HTR-8/SVneo (cell line): ENCODE measurements around the gene CATSPER1.
"Not testable (repeated sequence)": the region's sequence is repeated elsewhere in the genome, so short reads cannot be mapped to it uniquely, and the experiment has no call there.

Experiments used
- DNase-seq: peaks from one replicate; pipeline ENCODE4 v3.0.0; 2011; ENCODE audit warnings: low spot score, mixed read lengths; ENCODE audit not compliant: insufficient read length
- FAIRE-seq: peaks from 2 replicates; lab custom pipeline; 2011; peaks lifted over from hg19 to GRCh38; lab: Jason Lieb, UNC

Gene CATSPER1

DNA sequence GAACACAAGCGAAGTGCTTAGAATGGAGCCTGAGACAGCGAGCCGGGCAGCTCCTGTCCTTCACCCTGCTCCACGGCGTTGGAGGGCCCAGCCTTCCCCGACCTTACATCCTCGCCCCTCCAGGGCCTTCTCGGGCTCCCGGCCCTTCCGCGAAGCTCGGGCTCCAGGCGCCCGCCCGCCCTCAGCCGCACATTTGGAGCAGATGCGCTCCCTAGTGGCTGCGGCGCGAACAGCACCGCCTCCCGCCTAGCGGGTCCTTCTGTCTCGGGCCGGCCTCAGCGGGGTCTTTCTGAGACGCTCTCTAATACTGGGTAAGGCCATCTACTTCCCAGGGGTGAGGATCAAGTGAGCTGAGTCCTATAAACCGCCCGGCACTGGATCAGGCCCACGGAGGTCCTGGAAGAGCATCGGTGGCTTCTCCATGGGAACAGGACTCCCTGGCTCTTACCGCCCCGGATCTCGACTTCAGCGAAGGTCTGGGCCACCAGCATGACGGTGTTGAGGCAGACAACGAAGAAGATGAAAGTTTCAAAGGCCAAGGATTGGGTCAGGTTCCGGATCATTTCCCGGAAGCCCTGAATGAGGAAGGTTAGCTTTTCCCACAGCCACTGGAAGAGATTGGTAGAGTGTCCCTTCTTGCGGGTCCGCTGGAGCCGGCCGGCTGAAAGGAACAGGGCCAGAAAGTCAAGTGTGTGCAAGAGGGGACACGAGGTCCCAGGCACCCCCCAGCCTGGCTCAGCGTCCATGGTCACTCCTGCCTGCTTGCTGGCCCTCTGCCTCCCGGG, 3.7 kb downstream of the CATSPER1 start:
- DNase-seq (peak; percentile 94), FAIRE-seq (peak; percentile 97)

DNA sequence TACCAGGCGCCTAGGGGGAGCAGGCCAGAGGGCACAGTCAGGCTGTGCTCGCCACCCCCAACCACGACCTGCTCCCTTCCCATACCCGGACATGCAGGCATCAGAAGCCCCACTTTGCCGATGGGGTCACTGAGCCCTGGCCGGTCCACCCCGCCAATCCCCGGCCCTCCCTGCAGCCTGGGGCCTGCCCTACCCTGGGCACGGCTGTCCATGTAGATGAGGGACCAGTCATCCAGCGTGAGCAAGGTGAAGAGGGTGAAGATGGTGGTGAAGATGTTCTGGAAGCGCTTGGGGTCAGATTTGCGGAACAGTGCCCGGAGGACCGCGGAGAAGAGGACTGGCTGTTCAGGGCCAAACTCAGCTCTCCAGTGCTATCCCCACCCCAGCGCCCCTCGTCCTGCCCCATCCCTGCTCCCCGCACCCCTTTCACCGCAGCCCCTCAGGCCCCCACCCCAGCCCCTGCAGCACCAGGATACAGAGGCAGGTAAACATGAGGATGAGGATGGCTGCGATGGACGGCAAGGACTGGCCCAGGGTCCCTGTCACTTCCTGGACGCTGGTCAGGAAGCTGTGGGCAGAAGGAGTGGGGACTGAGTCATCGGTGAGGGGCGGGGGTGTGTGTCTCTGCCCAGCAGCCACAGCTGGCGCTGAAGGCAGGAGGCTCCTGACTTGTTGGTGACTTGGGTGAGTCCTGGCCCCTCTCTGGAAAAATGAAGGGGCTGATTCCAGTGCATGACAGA, 5.5 kb downstream of the CATSPER1 start:
- peak; percentile 99 for FAIRE-seq
- DNase-seq: peak; percentile 94

DNA sequence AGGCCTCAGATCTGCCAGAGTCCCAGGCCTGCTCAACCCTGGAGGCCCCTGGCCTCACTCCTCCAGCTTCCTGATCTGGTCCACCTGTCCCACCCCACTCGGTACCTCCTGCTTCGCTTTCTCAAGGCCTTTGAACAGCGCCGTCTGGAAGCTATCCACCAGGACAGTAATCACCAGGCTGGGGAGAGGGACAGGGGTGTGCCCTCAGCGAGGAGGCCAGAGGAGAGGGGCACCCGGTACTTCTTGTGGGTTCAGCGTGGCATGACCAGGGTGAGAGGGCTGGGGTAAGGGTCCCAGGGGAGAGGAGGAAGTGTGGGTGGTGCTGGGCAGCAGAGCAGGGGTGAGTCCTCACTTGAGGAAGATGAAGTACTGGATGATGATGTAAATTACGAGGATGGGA, 6.1 kb downstream of the CATSPER1 start:
- FAIRE-seq (no peak), DNase-seq (no peak)

DNA sequence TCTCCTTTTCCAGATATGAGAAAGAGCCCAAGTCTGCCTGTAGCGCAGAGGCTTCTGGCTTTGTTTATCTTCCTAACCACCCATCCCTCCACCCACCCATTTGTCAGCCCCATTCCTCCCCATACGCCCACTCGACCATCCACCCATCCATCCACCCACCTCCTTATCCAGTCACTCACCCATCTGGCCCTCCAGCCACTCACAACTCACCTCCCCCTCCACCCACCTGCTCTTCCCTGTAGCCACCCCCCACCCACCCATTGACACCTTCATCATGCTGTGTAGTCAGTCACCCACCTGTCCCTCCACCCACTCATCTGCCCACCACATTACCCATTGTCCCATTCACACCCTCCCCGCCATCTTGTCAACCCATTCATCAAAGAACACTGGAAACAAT, 9.0 kb downstream of the CATSPER1 start:
- peak; percentile 79 for FAIRE-seq
- no peak for DNase-seq

DNA sequence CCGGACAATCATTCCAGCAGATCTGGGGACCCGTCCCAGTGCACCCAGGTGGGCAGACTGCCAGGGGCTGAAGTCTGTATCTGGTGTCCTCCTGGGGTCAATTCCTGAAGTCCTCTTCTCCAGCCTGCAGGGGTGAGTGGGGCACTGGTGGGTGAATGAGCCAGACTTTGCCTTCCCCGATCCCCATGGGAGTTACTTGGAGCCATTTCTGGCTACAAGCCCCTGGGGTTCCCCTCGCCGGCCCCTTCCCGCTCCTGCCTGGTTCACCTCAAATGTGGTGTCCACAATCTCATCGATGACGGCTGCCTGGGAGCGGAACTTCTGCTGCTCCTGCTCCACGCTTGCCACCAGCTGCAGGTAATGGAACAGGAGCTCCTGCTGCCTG, 9.5 kb downstream of the CATSPER1 start:
- no peak for FAIRE-seq

DNA sequence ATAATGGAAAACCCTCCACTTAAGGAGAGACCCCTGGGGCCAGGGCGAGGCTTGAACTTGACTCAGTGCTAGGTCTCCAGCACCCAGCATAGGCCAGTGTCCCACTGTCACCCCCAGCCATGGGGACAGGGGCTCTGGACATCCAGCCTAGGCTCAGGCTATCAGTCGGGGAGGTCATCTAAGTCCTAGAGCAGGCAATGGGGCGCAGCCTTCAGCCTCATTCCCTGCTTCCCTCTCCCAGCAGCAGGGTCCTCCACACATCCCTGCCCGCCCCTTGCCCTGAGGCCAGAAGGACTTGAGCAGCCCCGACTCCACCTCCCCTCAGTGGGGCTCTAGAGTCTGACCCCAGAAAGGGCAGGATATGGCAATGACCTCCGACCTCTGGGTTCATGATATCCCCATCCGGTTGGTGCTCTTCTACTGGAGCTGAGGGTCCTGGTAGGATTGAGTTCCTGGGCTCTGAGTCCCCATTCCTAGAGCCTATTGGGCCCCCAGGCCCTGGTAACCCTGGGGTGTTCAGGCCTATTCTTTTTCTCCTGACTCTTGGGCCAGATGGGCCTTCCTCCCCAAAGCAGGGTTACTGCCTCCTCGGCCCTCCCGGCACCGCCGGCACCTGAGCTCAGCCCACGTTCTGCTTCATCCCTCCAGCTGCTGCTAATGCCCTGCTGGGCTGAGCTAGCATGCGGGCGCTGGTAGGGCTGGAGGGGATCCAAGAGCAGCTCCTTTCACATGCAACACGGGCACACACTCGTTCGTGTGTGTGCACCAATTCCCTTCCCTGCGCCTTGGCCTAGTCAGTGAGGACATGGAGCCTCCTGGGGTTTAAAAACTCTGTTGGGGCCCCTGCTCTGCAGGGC, 10.1 kb downstream of the CATSPER1 start:
- FAIRE-seq (peak; percentile 38), DNase-seq (no peak)

More for the DNA sequence above, 9.5 kb downstream of the CATSPER1 start:
- no peak for DNase-seq

DNA sequence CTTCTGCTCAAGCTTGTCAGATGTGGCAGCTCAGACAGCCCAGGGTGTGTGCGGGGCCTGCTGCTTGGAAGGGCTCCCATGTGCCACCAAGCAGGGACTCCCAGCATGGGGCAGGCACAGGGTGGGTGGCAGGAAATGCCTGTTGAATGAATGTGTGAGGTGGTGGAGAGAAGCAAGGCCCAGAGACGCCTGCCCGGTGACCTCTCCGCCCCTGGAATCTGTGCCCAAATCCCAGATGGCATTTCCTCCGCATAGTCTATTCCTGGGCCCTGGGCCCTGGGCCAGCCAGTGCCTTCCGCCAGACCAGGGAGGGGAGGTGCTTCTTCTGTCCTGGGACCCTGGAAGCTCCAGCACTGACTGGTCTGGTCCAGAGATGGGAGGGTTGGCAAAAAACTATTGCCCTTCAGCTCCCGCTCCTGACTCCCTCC, 10.8 kb downstream of the CATSPER1 start:
- FAIRE-seq (peak; percentile 99), DNase-seq (peak; percentile 83)

DNA sequence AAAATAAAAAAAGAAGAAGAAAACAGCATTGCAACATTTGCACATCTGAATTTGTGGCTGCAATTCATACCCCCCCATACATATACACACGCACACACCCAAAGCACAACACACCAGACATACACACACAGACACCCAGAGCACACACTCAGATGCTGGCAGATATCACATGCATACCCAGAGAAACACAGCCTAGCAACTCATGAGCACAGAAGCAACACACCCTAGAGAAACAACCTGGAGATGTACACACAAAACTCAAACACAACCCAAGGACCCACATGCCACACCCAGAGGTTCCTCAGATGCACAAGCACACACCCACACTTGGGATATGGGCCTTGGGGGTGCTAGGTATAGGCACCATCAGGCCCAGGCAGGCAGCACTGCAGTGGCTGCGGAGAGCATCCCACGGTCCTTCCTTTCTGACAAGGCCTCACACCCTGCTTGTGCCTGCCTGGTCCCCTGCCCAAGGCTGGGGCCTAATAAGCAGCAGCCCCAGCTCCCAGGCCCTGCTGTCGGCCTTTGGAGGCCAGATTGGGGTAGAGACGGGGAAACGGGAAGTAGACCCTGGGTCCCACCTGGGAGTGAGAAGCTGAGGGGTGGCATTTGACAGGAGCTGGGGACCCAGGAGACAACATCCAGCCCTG, 11.3 kb downstream of the CATSPER1 start:
- DNase-seq (no peak), FAIRE-seq (no peak)

DNA sequence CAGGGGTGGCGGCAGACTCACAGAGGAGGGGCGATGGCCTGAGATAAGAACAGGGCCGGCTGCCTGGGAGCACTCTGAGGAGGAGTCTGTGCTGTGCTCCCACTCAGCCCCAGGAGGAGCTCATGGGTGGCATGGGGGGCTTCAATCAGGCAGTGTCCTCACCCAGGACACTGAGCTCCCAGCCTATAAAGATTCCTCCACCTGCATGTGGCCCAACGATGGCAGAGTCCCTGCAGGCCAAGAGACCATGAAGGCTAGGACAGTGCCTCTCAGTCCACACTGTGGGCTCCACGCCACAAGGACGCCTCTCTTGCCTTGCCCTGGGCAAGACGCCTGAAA, 12.5 kb downstream of the CATSPER1 start:
- FAIRE-seq (no peak), DNase-seq (no peak)

DNA sequence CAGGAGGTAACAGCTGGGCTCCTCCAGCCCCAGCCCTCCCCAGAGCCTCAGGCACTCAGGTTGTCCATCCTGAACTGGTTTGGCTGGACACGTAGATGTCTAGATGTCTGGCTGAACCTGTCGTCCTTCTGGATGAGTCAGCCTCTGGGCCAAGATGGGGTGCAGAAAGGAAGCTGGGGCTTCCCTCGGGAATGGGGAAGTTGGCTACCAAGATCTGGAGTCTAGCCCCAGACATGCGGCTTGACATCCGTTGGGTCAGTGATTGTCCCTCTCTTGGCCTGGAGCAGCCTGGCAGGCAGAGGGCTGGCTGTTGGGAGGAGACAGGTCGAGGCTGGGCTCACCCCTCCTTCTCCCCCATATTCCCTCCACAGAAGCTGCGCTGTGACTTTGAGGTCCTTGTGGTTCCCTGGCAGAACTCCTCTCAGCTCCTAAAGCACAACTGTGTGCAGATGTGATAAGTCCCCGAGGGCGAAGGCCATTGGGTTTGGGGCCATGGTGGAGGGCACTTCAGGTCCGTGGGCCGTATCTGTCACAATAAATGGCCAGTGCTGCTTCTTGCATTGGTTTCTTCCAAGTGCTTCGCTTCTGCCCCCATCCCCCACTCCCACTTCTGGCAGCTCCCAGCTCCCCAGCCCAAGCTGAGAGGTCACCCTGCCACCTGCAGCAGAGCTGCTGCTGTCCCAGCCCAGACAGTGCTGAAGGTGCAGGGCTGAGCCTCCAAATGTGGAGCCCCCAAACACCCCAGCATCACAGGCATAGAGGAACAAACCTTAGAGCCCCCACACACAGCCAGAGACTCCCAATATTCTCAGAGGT, 13.1 kb downstream of the CATSPER1 start:
- no peak for DNase-seq
- FAIRE-seq: peak; percentile 90

DNA sequence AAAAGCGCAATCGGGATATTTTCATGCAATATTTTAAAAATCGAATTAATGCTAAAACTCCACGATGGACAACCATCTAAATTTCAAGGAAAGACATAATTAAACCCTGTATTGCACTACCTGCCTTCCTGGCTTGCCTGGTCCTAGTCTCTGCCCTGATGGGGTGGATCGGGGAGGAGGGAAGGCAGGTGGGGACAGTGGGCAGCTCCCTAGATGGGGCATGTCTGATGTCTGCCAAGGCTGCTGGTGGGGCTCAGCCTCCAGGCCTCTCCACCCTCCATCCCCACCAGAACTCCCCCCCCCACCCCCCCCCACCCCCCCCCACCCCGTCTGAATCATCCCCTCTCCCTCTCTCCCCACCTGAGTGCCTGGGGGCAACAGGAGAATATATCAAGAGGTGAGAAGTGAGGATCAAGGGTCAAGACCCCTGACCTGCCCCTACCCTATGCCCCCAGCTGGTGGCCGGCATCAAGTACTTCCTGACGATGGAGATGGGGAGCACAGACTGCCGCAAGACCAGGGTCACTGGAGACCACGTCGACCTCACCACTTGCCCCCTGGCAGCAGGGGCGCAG, 13.8 kb downstream of the CATSPER1 start:
- DNase-seq: no peak
- no peak for FAIRE-seq

DNA sequence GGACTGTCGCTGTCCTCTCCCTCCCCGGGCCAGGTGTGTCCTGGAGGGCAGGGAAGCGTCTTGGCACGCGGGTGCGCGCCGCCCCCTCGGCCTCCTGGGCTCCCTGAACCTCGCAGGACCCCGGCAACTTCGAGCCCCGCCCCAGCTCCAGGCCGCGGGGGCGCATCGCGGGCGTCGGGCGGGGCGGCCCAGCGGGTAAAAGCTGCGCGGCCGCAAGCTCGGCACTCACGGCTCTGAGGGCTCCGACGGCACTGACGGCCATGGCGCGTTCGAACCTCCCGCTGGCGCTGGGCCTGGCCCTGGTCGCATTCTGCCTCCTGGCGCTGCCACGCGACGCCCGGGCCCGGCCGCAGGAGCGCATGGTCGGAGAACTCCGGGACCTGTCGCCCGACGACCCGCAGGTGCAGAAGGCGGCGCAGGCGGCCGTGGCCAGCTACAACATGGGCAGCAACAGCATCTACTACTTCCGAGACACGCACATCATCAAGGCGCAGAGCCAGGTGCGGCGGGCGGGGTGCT, 14.4 kb downstream of the CATSPER1 start, which contains the start of gene CST6:
Gene CST6 (plus strand): TSS at position 224 of the 519 bp plus-strand sequence. CDS start 37 bp downstream, at position 261.
- DNase-seq: no peak
- peak; percentile 20 for FAIRE-seq

DNA sequence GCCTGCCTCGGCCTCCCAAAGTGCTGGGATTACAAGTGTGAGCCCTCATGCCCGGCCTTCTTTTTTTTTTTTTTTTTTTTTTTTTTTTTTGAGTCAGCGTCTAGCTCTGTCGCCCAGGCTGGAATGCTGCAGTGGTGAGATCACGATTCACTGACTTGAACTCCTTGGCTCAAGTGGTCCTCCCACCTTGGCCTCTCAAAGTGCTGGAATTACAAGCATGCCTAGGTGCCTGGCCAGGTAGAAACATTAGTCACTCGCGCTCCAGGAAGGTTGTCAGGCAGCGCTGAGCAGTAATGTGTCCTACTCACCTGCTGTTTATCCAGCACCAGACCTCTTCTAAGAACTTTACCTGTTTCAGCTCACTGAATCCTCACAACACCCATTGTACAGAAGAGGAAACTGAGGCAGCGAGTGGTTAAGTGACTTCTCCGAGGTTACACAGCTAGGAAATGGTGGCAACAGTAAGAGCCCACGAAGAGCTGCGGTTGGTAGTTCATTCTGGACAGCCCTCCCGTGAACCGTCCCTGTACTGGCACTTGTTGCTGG, 15.0 kb downstream of the CATSPER1 start:
- FAIRE-seq: peak; percentile 91
- DNase-seq: no peak

DNA sequence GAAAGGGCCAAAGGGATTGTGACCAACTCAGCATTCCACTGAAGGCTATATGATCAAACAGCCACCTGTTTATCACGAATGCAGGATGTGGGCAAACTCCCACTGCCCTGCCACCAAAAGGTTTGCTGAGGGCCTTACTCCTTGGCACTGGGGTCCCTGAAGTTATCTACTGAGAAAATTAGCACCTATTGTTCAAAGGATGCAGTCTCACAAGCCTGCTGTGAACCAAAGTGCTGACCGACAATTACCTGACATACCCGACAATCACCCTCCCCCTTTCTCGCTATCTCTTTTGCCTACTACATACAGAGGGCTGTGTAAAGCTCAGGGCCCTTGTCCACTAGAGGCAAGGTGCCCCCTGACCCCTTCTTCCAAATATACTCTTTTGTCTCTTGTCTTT, 16.2 kb downstream of the CATSPER1 start:
- not testable (repeated sequence) for DNase-seq, FAIRE-seq

DNA sequence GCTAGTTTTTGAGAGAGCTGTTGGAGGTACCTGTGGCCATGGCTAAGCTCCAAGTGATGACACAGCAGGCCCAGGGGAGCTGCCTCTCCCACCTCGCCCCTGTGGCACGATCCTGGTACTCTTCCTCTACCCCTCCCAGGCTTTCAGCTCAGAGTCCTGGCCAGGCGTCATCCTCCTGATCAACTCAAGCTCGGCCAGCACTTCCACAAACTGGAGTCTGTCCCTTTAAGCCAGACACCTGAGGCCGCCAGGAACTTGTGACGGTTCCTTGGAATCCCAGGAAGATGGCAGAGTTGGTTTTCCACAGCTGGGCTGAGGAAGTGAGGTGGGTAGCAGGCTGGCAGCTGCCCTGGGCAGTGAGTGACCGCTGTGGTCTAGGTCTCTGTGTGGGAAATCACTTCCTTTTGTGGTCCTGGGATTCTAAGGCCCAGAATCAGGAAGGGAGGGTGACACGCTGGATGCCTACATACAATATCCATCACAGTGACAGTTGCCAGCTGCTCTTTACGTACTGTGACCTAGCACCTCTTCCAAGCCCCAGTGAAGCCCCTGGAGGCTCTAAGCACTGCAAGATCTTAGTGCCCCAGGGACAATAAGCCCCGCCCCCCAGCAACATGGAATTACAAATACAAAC, 17.7 kb downstream of the CATSPER1 start:
- FAIRE-seq (peak; percentile 80), DNase-seq (no peak)

DNA sequence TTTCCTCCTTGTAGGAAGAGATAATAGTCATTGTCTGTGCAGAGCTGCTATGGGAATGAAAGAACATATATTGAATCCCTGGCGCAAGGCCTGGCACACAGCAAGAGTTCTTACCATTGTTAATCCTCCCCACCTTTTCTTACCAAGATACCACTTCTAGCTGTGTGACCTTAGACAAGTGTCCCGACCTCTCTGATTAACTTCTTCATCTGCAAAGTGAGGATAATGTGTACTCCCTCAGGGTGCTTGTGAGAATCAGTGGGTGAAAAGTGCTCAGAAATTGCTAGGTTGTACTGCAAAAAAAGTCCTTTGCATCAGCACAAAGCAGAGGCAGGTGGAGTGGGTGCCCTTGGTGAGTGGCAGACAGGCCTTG, 18.2 kb downstream of the CATSPER1 start:
- no peak for DNase-seq
- peak; percentile 57 for FAIRE-seq

DNA sequence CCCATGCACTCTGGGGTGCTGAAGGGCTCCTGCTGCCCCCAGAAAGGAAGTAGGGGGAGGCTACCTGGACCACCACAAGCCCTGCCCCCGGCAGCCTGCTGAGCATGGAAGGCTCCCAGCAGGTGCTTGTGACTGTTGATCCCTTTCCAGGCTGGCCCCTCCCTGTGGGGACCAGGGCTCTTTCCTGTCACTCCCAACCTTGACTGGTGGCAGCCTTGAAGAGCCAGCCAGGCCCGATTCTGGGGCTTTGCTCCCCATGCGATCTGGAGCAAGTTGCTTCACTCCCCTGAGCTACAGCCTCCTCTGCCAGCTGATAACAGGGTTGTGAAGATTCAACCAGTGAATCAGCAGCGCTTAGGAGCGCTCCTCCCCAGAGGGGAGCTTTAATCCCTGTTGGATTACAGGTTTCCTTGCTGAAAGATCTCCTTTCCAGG, 19.1 kb downstream of the CATSPER1 start:
- DNase-seq (no peak), FAIRE-seq (no peak)

DNA sequence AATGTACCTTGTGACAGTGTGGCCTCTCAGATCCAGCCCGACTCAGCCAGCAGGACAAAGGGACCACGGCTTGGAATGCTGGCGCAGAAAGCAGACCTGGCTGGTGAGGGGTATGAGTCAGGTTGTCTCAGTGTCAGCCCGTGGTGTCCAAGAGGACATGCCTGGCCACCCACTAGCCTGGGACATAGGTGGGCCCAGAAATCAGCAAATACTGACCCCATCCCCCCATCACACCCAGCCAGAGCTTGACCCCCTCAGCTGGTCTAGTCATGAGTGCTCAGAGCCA, 19.4 kb downstream of the CATSPER1 start:
- no peak for FAIRE-seq
- no peak for DNase-seq
